ENCODE results near the gene ADARB2.

Gene ADARB2

GRCh38 chr10:1419796-1420610 lies 317.3 kb downstream of the ADARB2 start:
- TF ChIP-seq TEAD4 (IDR thresholded peaks at IDR 0.05), result no peak
- TF ChIP-seq ZBTB7A (IDR thresholded peaks at IDR 0.05; ENCODE audit: low read depth), result no peak
- no peak for TF ChIP-seq USF1 (IDR thresholded peaks at IDR 0.05)
- TF ChIP-seq TAF1 (IDR thresholded peaks at IDR 0.05; ENCODE audit: low read depth), result no peak
- TF ChIP-seq REST (IDR thresholded peaks at IDR 0.05; ENCODE audit: low read depth), result no peak
- no peak for TF ChIP-seq CEBPB (IDR thresholded peaks at IDR 0.05)
- no peak for TF ChIP-seq NFIC (IDR thresholded peaks at IDR 0.05)
- no peak for TF ChIP-seq FOXM1 (IDR thresholded peaks at IDR 0.05; ENCODE audit: borderline replicate concordance, low read depth)
- no peak for TF ChIP-seq TCF12 (IDR thresholded peaks at IDR 0.05; ENCODE audit: low read depth)
- TF ChIP-seq RAD21 (IDR thresholded peaks at IDR 0.05; ENCODE audit: low read depth), result no peak
- no peak for TF ChIP-seq YY1 (IDR thresholded peaks at IDR 0.05; ENCODE audit: low read depth)
- TF ChIP-seq MAX (IDR thresholded peaks at IDR 0.05), result no peak
- TF ChIP-seq CREB1 (IDR thresholded peaks at IDR 0.05; ENCODE audit: low read depth), result no peak
- TF ChIP-seq EP300 (IDR thresholded peaks at IDR 0.05; ENCODE audit: borderline replicate concordance), result no peak
- no peak for TF ChIP-seq EGR1 (IDR thresholded peaks at IDR 0.05)

- TF ChIP-seq MAX (IDR thresholded peaks at IDR 0.05), result no peak
- no peak for TF ChIP-seq CREB1 (IDR thresholded peaks at IDR 0.05; ENCODE audit: low read depth)
- no peak for TF ChIP-seq EP300 (IDR thresholded peaks at IDR 0.05; ENCODE audit: borderline replicate concordance)
- no peak for TF ChIP-seq EGR1 (IDR thresholded peaks at IDR 0.05)
- TF ChIP-seq REST (IDR thresholded peaks at IDR 0.05; ENCODE audit: low read depth), result no peak
- TF ChIP-seq NFIC (IDR thresholded peaks at IDR 0.05), result no peak
- no peak for TF ChIP-seq RAD21 (IDR thresholded peaks at IDR 0.05; ENCODE audit: low read depth)
- no peak for TF ChIP-seq CEBPB (IDR thresholded peaks at IDR 0.05)
- no peak for TF ChIP-seq YY1 (IDR thresholded peaks at IDR 0.05; ENCODE audit: low read depth)
- no peak for TF ChIP-seq USF1 (IDR thresholded peaks at IDR 0.05)
- TF ChIP-seq TAF1 (IDR thresholded peaks at IDR 0.05; ENCODE audit: low read depth), result no peak
- no peak for TF ChIP-seq TEAD4 (IDR thresholded peaks at IDR 0.05)
- TF ChIP-seq TCF12 (IDR thresholded peaks at IDR 0.05; ENCODE audit: low read depth), result no peak
- no peak for TF ChIP-seq ZBTB7A (IDR thresholded peaks at IDR 0.05; ENCODE audit: low read depth)
- no peak for TF ChIP-seq FOXM1 (IDR thresholded peaks at IDR 0.05; ENCODE audit: borderline replicate concordance, low read depth)
Measured at GRCh38 chr10:1418031-1418550, 319.2 kb downstream of the ADARB2 start.

GRCh38 chr10:1417574-1417973 lies 319.8 kb downstream of the ADARB2 start:
- TF ChIP-seq CEBPB (IDR thresholded peaks at IDR 0.05) (no peak), USF1 (IDR thresholded peaks at IDR 0.05) (no peak), EP300 (IDR thresholded peaks at IDR 0.05; ENCODE audit: borderline replicate concordance) (no peak), NFIC (IDR thresholded peaks at IDR 0.05) (no peak), TCF12 (IDR thresholded peaks at IDR 0.05; ENCODE audit: low read depth) (no peak), TAF1 (IDR thresholded peaks at IDR 0.05; ENCODE audit: low read depth) (no peak), FOXM1 (IDR thresholded peaks at IDR 0.05; ENCODE audit: borderline replicate concordance, low read depth) (no peak), MAX (IDR thresholded peaks at IDR 0.05) (no peak), YY1 (IDR thresholded peaks at IDR 0.05; ENCODE audit: low read depth) (no peak), EGR1 (IDR thresholded peaks at IDR 0.05) (no peak), REST (IDR thresholded peaks at IDR 0.05; ENCODE audit: low read depth) (no peak), RAD21 (IDR thresholded peaks at IDR 0.05; ENCODE audit: low read depth) (no peak)

Data from Ishikawa (cell line).